Measurements from ENCODE around the gene METTL15.

DNA sequence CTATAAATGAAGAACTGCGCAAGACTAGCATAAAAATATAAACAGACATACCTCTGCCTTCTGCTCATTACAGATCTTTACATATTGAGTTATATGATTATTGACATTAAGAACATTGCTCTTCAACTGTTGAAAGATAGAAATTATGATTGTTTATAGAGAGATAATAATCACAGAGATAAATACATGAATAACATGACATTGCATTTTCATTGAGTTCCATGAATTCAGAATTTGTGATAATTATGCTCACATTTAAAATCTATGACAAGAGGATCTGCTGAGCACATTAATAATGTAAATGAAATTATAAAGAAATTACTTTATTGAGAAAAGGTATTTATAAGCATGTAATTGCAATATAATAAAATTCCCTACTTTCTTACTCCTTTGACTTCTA, 25.1 kb upstream of the METTL15 start:
- TF ChIP-seq, protein P1, sequence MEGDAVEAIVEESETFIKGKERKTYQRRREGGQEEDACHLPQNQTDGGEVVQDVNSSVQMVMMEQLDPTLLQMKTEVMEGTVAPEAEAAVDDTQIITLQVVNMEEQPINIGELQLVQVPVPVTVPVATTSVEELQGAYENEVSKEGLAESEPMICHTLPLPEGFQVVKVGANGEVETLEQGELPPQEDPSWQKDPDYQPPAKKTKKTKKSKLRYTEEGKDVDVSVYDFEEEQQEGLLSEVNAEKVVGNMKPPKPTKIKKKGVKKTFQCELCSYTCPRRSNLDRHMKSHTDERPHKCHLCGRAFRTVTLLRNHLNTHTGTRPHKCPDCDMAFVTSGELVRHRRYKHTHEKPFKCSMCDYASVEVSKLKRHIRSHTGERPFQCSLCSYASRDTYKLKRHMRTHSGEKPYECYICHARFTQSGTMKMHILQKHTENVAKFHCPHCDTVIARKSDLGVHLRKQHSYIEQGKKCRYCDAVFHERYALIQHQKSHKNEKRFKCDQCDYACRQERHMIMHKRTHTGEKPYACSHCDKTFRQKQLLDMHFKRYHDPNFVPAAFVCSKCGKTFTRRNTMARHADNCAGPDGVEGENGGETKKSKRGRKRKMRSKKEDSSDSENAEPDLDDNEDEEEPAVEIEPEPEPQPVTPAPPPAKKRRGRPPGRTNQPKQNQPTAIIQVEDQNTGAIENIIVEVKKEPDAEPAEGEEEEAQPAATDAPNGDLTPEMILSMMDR (IDR thresholded peaks at IDR 0.05; ENCODE audit: low read depth, low read length), result no peak
- TF ChIP-seq POLR2A (IDR thresholded peaks at IDR 0.05; ENCODE audit: extremely low read depth, insufficient read length), result no peak
- TF ChIP-seq MAX (IDR thresholded peaks at IDR 0.05; ENCODE audit: low read depth, low read length), result no peak
